Trophoblast cell (in vitro differentiated cells and primary cell): ENCODE data around the gene MYOG.

Experiments used
- DNase-seq, 2 donors: peaks; one replicate each; pipeline ENCODE4 v3.0.0-alpha.2; 2016
- H2AFZ ChIP-seq: 2 replicates; pipeline ENCODE4 v1.6.1; 2013; ENCODE audit warnings: low read length, moderate library complexity, mild to moderate bottlenecking; ENCODE audit not compliant: insufficient read depth, poor library complexity
- H2AK5ac ChIP-seq: 2 replicates; pipeline ENCODE4 v1.6.1; 2013; ENCODE audit warnings: mild to moderate bottlenecking, low read length
- H2BK120ac ChIP-seq: 2 replicates; pipeline ENCODE4 v1.6.1; 2013; ENCODE audit warnings: low read length, mild to moderate bottlenecking, moderate library complexity; ENCODE audit not compliant: insufficient read depth, poor library complexity
- H2BK12ac ChIP-seq: 2 replicates; pipeline ENCODE4 v1.6.1; 2013; ENCODE audit warnings: mild to moderate bottlenecking, low read length, moderate library complexity
- H2BK5ac ChIP-seq: 2 replicates; pipeline ENCODE4 v1.6.1; 2013; ENCODE audit warnings: low read length, low read depth, moderate library complexity, mild to moderate bottlenecking; ENCODE audit not compliant: poor library complexity
- H3K14ac ChIP-seq: 2 replicates; pipeline ENCODE4 v1.6.1; 2013; ENCODE audit warnings: mild to moderate bottlenecking, low read length
- H3K18ac ChIP-seq: 2 replicates; pipeline ENCODE4 v1.6.1; 2013; ENCODE audit warnings: mild to moderate bottlenecking, low read length
- H3K23ac ChIP-seq: 2 replicates; pipeline ENCODE4 v1.6.1; 2013; ENCODE audit warnings: low read length
- H3K27ac ChIP-seq: 2 replicates; pipeline ENCODE4 v1.5.1; 2013; ENCODE audit warnings: low read depth, mild to moderate bottlenecking, inconsistent platforms, low read length, moderate library complexity
- H3K27me3 ChIP-seq: 2 replicates; pipeline ENCODE4 v1.6.1; 2013; ENCODE audit warnings: inconsistent platforms, mild to moderate bottlenecking, low read length, moderate library complexity; ENCODE audit not compliant: insufficient read depth
- H3K36me3 ChIP-seq, 2 experiments: 1 replicate in 1 of 2; 2 replicates in 1 of 2; pipeline ENCODE4 v1.6.1; 2013; ENCODE audit warnings: low read length in 2 of 2, mild to moderate bottlenecking in 2 of 2, moderate library complexity in 1 of 2; ENCODE audit not compliant: insufficient read depth in 2 of 2, control insufficient read depth in 1 of 2
- H3K4ac ChIP-seq: 2 replicates; pipeline ENCODE4 v1.6.1; 2013; ENCODE audit warnings: low read depth, mild to moderate bottlenecking, low read length, moderate library complexity
- H3K4me1 ChIP-seq, 2 experiments: 1 replicate in 1 of 2; 2 replicates in 1 of 2; pipeline ENCODE4 v1.6.1; 2013; ENCODE audit warnings: low read length in 2 of 2, mild to moderate bottlenecking in 2 of 2, moderate library complexity in 1 of 2; ENCODE audit not compliant: insufficient read depth in 2 of 2, control insufficient read depth in 1 of 2
- H3K4me2 ChIP-seq: 2 replicates; pipeline ENCODE4 v1.6.1; 2013; ENCODE audit warnings: inconsistent platforms, mild to moderate bottlenecking, low read length, moderate library complexity
- H3K4me3 ChIP-seq: 2 replicates; pipeline ENCODE4 v1.5.1; 2013; ENCODE audit warnings: mild to moderate bottlenecking, low read depth, low read length, inconsistent platforms
- H3K79me1 ChIP-seq: one replicate; pipeline ENCODE4 v1.6.1; 2013; ENCODE audit warnings: low read length
- H3K79me2 ChIP-seq: 2 replicates; pipeline ENCODE4 v1.6.1; 2013; ENCODE audit warnings: low read length, mild to moderate bottlenecking; ENCODE audit not compliant: control insufficient read depth, insufficient read depth, poor library complexity
- H3K9ac ChIP-seq: 2 replicates; pipeline ENCODE4 v1.6.1; 2013; ENCODE audit warnings: mild to moderate bottlenecking, low read length
- H3K9me3 ChIP-seq: 2 replicates; pipeline ENCODE4 v1.6.1; 2013; ENCODE audit warnings: low read depth, mild to moderate bottlenecking, control low read depth, inconsistent platforms, low read length; ENCODE audit not compliant: insufficient read depth
- H4K12ac ChIP-seq: 2 replicates; pipeline ENCODE4 v1.6.1; 2013; ENCODE audit warnings: low read depth, mild to moderate bottlenecking, low read length, moderate library complexity
- H4K8ac ChIP-seq: 2 replicates; pipeline ENCODE4 v1.6.1; 2013; ENCODE audit warnings: low read depth, mild to moderate bottlenecking, low read length, moderate library complexity
- H4K91ac ChIP-seq: one replicate; pipeline ENCODE4 v1.6.1; 2013; ENCODE audit warnings: low read depth, mild to moderate bottlenecking, low read length, moderate library complexity
- WGBS: extraction: QIAGEN DNeasy Blood & Tissue Kit; methylation state at CpG from one replicate; pipeline ENCODE4 v1.1.7; 2013; ENCODE audit warnings: missing lambda C conversion rate; ENCODE audit not compliant: insufficient read length, insufficient coverage; ENCODE audit errors: extremely low coverage; 5-methylcytosine and 5-hydroxymethylcytosine counted together

The MYOG gene

GRCh38 chr1:203052601-203053000, 33.2 kb downstream of the MYOG start:
- H3K4ac ChIP-seq, result no peak overlapping the region
- H3K79me1 ChIP-seq, result no peaks in the 10 kb centered on the region
- no peak overlapping the region for H2BK5ac ChIP-seq
- H4K12ac ChIP-seq, result no peak overlapping the region
- H4K8ac ChIP-seq, result no peak overlapping the region
- H3K36me3 ChIP-seq, result no peaks in the 10 kb centered on the region
- H3K14ac ChIP-seq, result no peak overlapping the region
- H3K4me2 ChIP-seq, result no peak overlapping the region
- H3K18ac ChIP-seq, result no peak overlapping the region
- H3K27me3 ChIP-seq, result no peaks in the 10 kb centered on the region
- no peak overlapping the region for H2AFZ ChIP-seq
- H3K79me2 ChIP-seq, result no peaks in the 10 kb centered on the region
- WGBS, result no CpG with 5 or more reads among the region's 3 CpGs
- H2BK12ac ChIP-seq, result no peak overlapping the region
- no peak overlapping the region for H3K9ac ChIP-seq
- no peak overlapping the region for H2AK5ac ChIP-seq
- no peaks in the 10 kb centered on the region for H3K9me3 ChIP-seq
- no peak overlapping the region for H3K4me3 ChIP-seq
- no peak overlapping the region for H2BK120ac ChIP-seq
- no peak overlapping the region for H3K23ac ChIP-seq
- DNase-seq, result no peak
- no peak overlapping the region for H3K27ac ChIP-seq
- H3K4me1 ChIP-seq, result no peaks in the 10 kb centered on the region
- H4K91ac ChIP-seq, result no peak overlapping the region

DNA sequence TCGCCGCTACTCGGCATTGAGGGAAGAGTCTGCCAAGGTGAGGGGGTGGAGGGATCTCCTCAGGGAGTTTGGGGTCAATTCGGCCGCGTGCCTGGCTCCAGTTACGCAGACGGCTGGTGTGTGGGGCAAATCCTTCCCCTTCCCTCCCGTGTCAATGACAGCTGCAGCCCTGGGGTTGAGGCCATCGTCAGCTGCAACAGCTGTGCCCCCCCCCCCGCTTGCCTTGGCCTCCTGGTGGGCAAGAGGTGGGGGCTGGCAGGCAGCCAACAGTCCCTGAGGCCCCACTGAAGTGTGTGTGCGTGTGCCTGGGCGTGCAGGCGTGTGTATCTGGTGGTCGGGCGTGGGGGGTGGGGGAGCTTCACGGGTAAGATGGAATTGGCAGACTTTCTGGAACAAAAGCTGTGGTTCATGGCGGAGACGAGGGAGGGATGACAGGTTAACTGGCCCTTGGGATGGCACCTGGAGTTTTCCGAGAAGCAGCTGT, 33.9 kb downstream of the MYOG start:
- H2AFZ ChIP-seq, result no peak overlapping the region
- H3K4me2 ChIP-seq, result no peak overlapping the region
- no peak overlapping the region for H3K23ac ChIP-seq
- H3K36me3 ChIP-seq, result no peaks in the 10 kb centered on the region
- no peak overlapping the region for H3K4me3 ChIP-seq
- H2BK120ac ChIP-seq, result no peak overlapping the region
- H3K27me3 ChIP-seq, result no peaks in the 10 kb centered on the region
- H3K79me1 ChIP-seq, result no peaks in the 10 kb centered on the region
- H3K4ac ChIP-seq, result no peak overlapping the region
- no peak overlapping the region for H3K14ac ChIP-seq
- no peak overlapping the region for H2BK12ac ChIP-seq
- no peak overlapping the region for H3K27ac ChIP-seq
- no peak overlapping the region for H3K9ac ChIP-seq
- H3K9me3 ChIP-seq, result no peaks in the 10 kb centered on the region
- H3K18ac ChIP-seq, result no peak overlapping the region
- no peak overlapping the region for H4K12ac ChIP-seq
- no peaks in the 10 kb centered on the region for H3K4me1 ChIP-seq
- no peaks in the 10 kb centered on the region for H3K79me2 ChIP-seq
- no peak for DNase-seq
- no peak overlapping the region for H4K91ac ChIP-seq
- WGBS, result no CpG with 5 or more reads among the region's 20 CpGs
- no peak overlapping the region for H4K8ac ChIP-seq
- H2BK5ac ChIP-seq, result no peak overlapping the region
- no peak overlapping the region for H2AK5ac ChIP-seq

DNA sequence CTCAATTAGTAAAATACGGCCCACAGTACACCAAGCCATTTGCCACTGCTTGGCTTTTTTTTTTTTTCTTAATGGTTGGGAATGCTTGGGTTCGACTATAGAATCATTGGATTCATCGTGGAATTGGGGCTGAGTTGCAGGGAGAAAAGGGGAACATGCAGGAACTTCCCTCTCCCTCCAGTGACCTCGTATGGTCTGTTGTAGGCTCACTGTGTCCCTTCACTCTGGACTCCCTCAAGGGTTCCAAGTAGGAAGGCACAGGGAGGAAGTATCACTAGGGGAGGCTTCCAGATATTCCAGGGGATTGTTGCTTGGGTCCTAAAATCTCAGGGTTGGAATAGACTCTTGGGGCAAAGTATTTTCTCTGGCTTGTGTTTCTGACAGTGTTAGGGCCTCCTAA, 35.0 kb downstream of the MYOG start:
- WGBS, result no CpG with 5 or more reads among the region's 4 CpGs
- Histone ChIP-seq H3K27me3 (no peaks in the 10 kb centered on the region), H3K9me3 (no peaks in the 10 kb centered on the region), H2AK5ac (no peak overlapping the region), H2BK12ac (no peak overlapping the region), H4K91ac (no peak overlapping the region), H3K27ac (no peak overlapping the region), H3K4ac (no peak overlapping the region), H2BK120ac (no peak overlapping the region), H4K12ac (no peak overlapping the region), H3K4me1 (no peaks in the 10 kb centered on the region), H3K79me2 (no peaks in the 10 kb centered on the region), H3K23ac (no peak overlapping the region), H2AFZ (no peak overlapping the region), H3K9ac (no peak overlapping the region), H3K18ac (no peak overlapping the region), H3K4me3 (no peak overlapping the region), H2BK5ac (no peak overlapping the region), H3K36me3 (no peaks in the 10 kb centered on the region), H3K4me2 (no peak overlapping the region), H3K79me1 (no peaks in the 10 kb centered on the region), H3K14ac (no peak overlapping the region), H4K8ac (no peak overlapping the region)
- no peak for DNase-seq

GRCh38 chr1:203049576-203050180, 36.1 kb downstream of the MYOG start:
- H4K12ac ChIP-seq, result no peak overlapping the region
- no peaks in the 10 kb centered on the region for H3K36me3 ChIP-seq
- no peak overlapping the region for H3K4me3 ChIP-seq
- H3K4me2 ChIP-seq, result no peak overlapping the region
- H2AK5ac ChIP-seq, result no peak overlapping the region
- H2BK120ac ChIP-seq, result no peak overlapping the region
- H3K79me1 ChIP-seq, result no peaks in the 10 kb centered on the region
- H2BK5ac ChIP-seq, result no peak overlapping the region
- H2AFZ ChIP-seq, result no peak overlapping the region
- no peaks in the 10 kb centered on the region for H3K79me2 ChIP-seq
- no peak overlapping the region for H3K23ac ChIP-seq
- H3K4me1 ChIP-seq, result no peaks in the 10 kb centered on the region
- no peak overlapping the region for H4K91ac ChIP-seq
- no peak overlapping the region for H3K9ac ChIP-seq
- no peak overlapping the region for H3K27ac ChIP-seq
- H4K8ac ChIP-seq, result no peak overlapping the region
- H3K18ac ChIP-seq, result no peak overlapping the region
- no peak overlapping the region for H3K14ac ChIP-seq
- H3K9me3 ChIP-seq, result no peaks in the 10 kb centered on the region
- no peaks in the 10 kb centered on the region for H3K27me3 ChIP-seq
- no peak overlapping the region for H3K4ac ChIP-seq
- no peak for DNase-seq
- WGBS, result no CpG with 5 or more reads among the region's 14 CpGs
- no peak overlapping the region for H2BK12ac ChIP-seq
